OCI-LY1 (cell line): ENCODE measurements around the gene RANBP1.

Experiments used
- EZH2 ChIP-seq: fragments of 200-600 bp; sonication (generic), shearing (Covaris generic); IDR thresholded peaks from 2 replicates; pipeline ENCODE4 v1.8.0; 2017; ENCODE audit warnings: borderline replicate concordance, mixed run types, mild to moderate bottlenecking, antibody characterized with exemption, low read length, moderate library complexity, mixed read lengths
- TF ChIP-seq, protein P1 (sequence below): fragments of 200-600 bp; sonication (generic), shearing (Covaris generic); IDR thresholded peaks from 2 replicates; pipeline ENCODE4 v1.5.1; 2017; ENCODE audit warnings: mild to moderate bottlenecking, antibody characterized with exemption, low read length, moderate library complexity, mixed read lengths

DNA sequence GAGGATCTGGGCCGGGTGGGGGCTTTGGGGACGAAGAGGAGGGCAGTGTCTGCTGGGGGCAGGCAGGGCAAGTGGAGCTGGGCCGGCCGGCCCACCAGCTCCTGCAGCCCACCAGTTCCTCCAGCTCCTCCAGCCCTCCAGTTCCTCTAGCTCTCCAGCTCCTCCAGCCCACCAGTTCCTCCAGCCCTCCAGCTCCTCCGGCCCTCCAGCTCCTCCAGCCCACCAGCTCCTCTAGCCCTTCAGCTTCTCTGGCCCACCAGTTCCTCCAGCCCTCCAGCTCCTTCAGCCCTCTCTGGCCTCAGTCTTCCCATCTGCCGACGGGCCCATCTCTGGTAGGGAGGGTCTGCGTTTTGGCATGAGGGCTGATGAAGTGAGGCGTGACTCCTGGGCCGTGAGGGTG is 44.1 kb downstream of the RANBP1 start:
- TF ChIP-seq, protein P1, sequence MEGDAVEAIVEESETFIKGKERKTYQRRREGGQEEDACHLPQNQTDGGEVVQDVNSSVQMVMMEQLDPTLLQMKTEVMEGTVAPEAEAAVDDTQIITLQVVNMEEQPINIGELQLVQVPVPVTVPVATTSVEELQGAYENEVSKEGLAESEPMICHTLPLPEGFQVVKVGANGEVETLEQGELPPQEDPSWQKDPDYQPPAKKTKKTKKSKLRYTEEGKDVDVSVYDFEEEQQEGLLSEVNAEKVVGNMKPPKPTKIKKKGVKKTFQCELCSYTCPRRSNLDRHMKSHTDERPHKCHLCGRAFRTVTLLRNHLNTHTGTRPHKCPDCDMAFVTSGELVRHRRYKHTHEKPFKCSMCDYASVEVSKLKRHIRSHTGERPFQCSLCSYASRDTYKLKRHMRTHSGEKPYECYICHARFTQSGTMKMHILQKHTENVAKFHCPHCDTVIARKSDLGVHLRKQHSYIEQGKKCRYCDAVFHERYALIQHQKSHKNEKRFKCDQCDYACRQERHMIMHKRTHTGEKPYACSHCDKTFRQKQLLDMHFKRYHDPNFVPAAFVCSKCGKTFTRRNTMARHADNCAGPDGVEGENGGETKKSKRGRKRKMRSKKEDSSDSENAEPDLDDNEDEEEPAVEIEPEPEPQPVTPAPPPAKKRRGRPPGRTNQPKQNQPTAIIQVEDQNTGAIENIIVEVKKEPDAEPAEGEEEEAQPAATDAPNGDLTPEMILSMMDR = no peak
- no peak for TF ChIP-seq EZH2
